Left lung (tissue), 10 donors: ENCODE measurements around the gene NPHP4. TPM values are rescaled to one million over a fixed set of nuclear protein-coding genes. Genes with fewer than 3 reads are reported as not detected.

Source experiments
- ATAC-seq: fragments of 200-7000 bp; cut with Tn5 transposase; one replicate; pipeline ENCODE4 v1.9.1; 2020; ENCODE audit warnings: moderate library complexity
- DNase-seq, 4 donors: peaks; one replicate each; pipeline ENCODE4 v3.0.0-alpha.2; 2013 to 2020
- H3K27ac ChIP-seq, 2 donors: fragments of 200-600 bp; sonication (generic) in 1 of 2; one replicate each; pipeline versions ENCODE4 v1.5.0 to v1.8.0; 2020 to 2021
- H3K27me3 ChIP-seq, 2 donors: fragments of 200-600 bp; sonication (generic) in 1 of 2; one replicate each; pipeline versions ENCODE4 v1.5.0 to v1.8.0; 2020 to 2021
- H3K36me3 ChIP-seq, 2 donors: fragments of 200-600 bp; sonication (generic) in 1 of 2; one replicate each; pipeline versions ENCODE4 v1.5.0 to v1.8.0; 2020 to 2021
- H3K4me1 ChIP-seq, 2 donors: fragments of 200-600 bp; one replicate each; pipeline ENCODE4 v1.8.0; 2021
- H3K4me3 ChIP-seq, 2 donors: fragments of 200-600 bp; sonication (generic) in 1 of 2; one replicate each; pipeline versions ENCODE4 v1.5.0 to v1.8.0; 2020 to 2021; ENCODE audit warnings: mild to moderate bottlenecking in 1 of 2
- H3K9me3 ChIP-seq, 2 donors: fragments of 200-600 bp; sonication (generic) in 1 of 2; one replicate each; pipeline versions ENCODE4 v1.5.0 to v1.8.0; 2020 to 2021
- CTCF ChIP-seq, 2 donors: fragments of 200-600 bp; sonication (generic) in 1 of 2; IDR thresholded peaks; one replicate each; pipeline versions ENCODE4 v1.5.0 to v1.8.0; 2021; ENCODE audit warnings: antibody characterized with exemption in 2 of 2
- intact Hi-C, 2 donors: fragments of 100-400 bp; cut with DNase I; formaldehyde crosslinking; loops; one replicate each; pipeline versions ENCODE4 v1.11.2 to v1.14.2; 2022
- polyA plus RNA-seq, 6 donors: library from polyadenylated mRNA; unstranded; fragments of 120-200 nt; gene quantifications; one replicate each; pipeline ENCODE4 v1.2.1, GENCODE V29; 2013; ENCODE audit not compliant: insufficient read length in 6 of 6
- total RNA-seq, 2 donors: library from RNA; stranded (reverse); fragmentation: NEBNext Ultra II Directional; extraction: Animal tissue kit (Norgen Biotek cat#: 25700); gene quantifications; one replicate each; pipeline ENCODE4 v1.2.1, GENCODE V29; 2021
- donor health status: DM: no; HTN: yes; CAD: no.
- donor health status: DM: no; HTN: no; CAD: no.

The NPHP4 gene
- total and polyA plus RNA-seq, 8 donors = 9.4 to 16.4 (median 10.2) TPM

- Histone ChIP-seq H3K4me1 (peaks cover 0 to 36% of the 10 kb centered on the region in 2 donors), H3K4me3 (no peak overlapping the region), H3K36me3 (peaks cover 0 to 60% of the 10 kb centered on the region in 2 donors), H3K27me3 (no peaks in the 10 kb centered on the region), H3K27ac (no peak overlapping the region), H3K9me3 (no peaks in the 10 kb centered on the region)
- DNase-seq (peak in 1 of 4 donors; percentile 58), ATAC-seq (no peak)
- intact Hi-C loops = no loop called here
- TF ChIP-seq CTCF (IDR thresholded peaks at IDR 0.05) = no peak
These were observed 46.8 kb upstream of the NPHP4 start for GRCh38 chr1:6039031-6039430.

GRCh38 chr1:6038603-6039002, 46.4 kb upstream of the NPHP4 start:
- H3K9me3 ChIP-seq = no peaks in the 10 kb centered on the region
- H3K4me3 ChIP-seq = no peak overlapping the region
- TF ChIP-seq CTCF (IDR thresholded peaks at IDR 0.05) = no peak
- H3K4me1 ChIP-seq = peaks cover 0 to 36% of the 10 kb centered on the region in 2 donors
- intact Hi-C loops = no loop called here
- DNase-seq (no peak), ATAC-seq (no peak)
- H3K36me3 ChIP-seq = peaks cover 0 to 56% of the 10 kb centered on the region in 2 donors
- H3K27ac ChIP-seq = no peak overlapping the region
- H3K27me3 ChIP-seq = no peaks in the 10 kb centered on the region

GRCh38 chr1:6037338-6037762, 45.1 kb upstream of the NPHP4 start:
- no peak overlapping the region for H3K4me3 ChIP-seq
- ATAC-seq (no peak), DNase-seq (peak in 1 of 4 donors; percentile 41)
- intact Hi-C loops = no loop called here
- H3K36me3 ChIP-seq = peaks cover 0 to 46% of the 10 kb centered on the region in 2 donors
- TF ChIP-seq CTCF (IDR thresholded peaks at IDR 0.05) = no peak
- no peaks in the 10 kb centered on the region for H3K9me3 ChIP-seq
- H3K27me3 ChIP-seq = no peaks in the 10 kb centered on the region
- H3K27ac ChIP-seq = no peak overlapping the region
- peaks cover 0 to 36% of the 10 kb centered on the region in 2 donors for H3K4me1 ChIP-seq

GRCh38 chr1:6035719-6036118, 43.5 kb upstream of the NPHP4 start:
- Histone ChIP-seq H3K4me1 (peaks cover 0 to 36% of the 10 kb centered on the region in 2 donors), H3K4me3 (no peak overlapping the region), H3K9me3 (no peaks in the 10 kb centered on the region), H3K27ac (no peak overlapping the region), H3K36me3 (peaks cover 0 to 30% of the 10 kb centered on the region in 2 donors), H3K27me3 (no peaks in the 10 kb centered on the region)
- TF ChIP-seq CTCF (IDR thresholded peaks at IDR 0.05) = no peak
- no peak for ATAC-seq
- intact Hi-C loops = no loop called here
- no peak for DNase-seq

GRCh38 chr1:6035303-6035702, 43.1 kb upstream of the NPHP4 start:
- Histone ChIP-seq H3K9me3 (no peaks in the 10 kb centered on the region), H3K27ac (no peak overlapping the region), H3K4me3 (no peak overlapping the region), H3K36me3 (peaks cover 0 to 26% of the 10 kb centered on the region in 2 donors), H3K27me3 (no peaks in the 10 kb centered on the region), H3K4me1 (peaks cover 0 to 36% of the 10 kb centered on the region in 2 donors)
- DNase-seq = no peak
- no peak for TF ChIP-seq CTCF (IDR thresholded peaks at IDR 0.05)
- intact Hi-C loops = no loop called here
- no peak for ATAC-seq
